ENCODE measurements around the gene CLCC1.
"Not testable (repeated sequence)": the region's sequence is repeated elsewhere in the genome, so short reads cannot be mapped to it uniquely, and the experiment has no call there.

Gene CLCC1

GRCh38 chr1:108963052-108963686, at the start of gene CLCC1:
TSS of gene CLCC1 (minus strand) at chr1:108963484. CDS start at chr1:108950437, 13,047 bp downstream.
- DNase-seq (ENCODE audit: low read depth in 2 of 2): peak; percentile 80 to 90

- no peak for DNase-seq (ENCODE audit: low read depth in 2 of 2)
Observed at GRCh38 chr1:109011335-109011734, 48.1 kb upstream of the CLCC1 start.

GRCh38 chr1:108996622-108997021, 33.3 kb upstream of the CLCC1 start:
- DNase-seq (ENCODE audit: low read depth in 2 of 2): not testable (repeated sequence)

DNA sequence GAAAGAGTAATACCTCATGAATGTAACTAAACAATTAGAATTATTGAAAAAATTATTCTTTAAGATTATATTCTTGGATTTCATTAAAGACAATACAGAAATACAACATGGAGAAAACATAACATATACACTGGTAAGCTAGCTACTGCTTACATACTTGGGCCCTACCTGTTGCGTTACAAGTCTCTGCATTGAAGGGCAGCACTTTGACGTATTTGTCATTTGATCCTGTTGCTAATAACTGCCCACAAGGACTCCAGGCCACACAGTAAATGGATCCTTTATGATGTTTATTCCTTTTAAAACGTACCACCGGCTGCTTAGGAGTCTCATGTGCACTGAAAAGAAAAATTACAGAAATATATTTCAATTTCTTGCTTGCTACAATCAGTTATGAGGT, 19.8 kb upstream of the CLCC1 start:
- no peak for DNase-seq (ENCODE audit: low read depth in 2 of 2)

- no peak for DNase-seq (ENCODE audit: low read depth in 2 of 2)
Observed at GRCh38 chr1:108976658-108977057, 13.4 kb upstream of the CLCC1 start.

GRCh38 chr1:108972951-108973350, 9.7 kb upstream of the CLCC1 start:
- no peak for DNase-seq (ENCODE audit: low read depth in 2 of 2)

DNA sequence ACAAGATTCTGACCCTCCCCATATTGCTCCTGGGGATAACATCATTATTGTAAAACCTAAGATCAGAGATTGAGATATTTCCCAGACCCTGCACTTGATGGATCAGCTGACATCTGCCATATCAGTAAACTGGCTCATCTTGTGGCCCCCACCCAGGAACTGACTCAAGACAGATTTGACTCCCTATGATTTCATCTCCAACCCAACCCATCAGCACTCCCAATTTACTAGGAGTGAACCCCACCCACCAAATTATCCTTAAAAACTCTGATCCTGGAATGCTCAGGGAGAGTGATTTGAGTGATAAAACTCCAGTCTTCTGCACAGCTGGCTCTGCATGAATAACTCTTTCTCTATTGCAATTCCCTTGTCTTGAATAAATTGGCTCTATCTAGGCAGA, 6.1 kb upstream of the CLCC1 start:
- no peak for DNase-seq (ENCODE audit: low read depth in 2 of 2)

- peak in 1 of 2 experiments; percentile 8 for DNase-seq (ENCODE audit: low read depth in 2 of 2)
Observed at GRCh38 chr1:108962681-108963051, 618 bp downstream of the CLCC1 start.

GRCh38 chr1:108961752-108962486, 1.4 kb downstream of the CLCC1 start:
- no peak for DNase-seq (ENCODE audit: low read depth in 2 of 2)

GRCh38 chr1:108961198-108961597, 2.1 kb downstream of the CLCC1 start:
- DNase-seq (ENCODE audit: low read depth in 2 of 2): no peak

GRCh38 chr1:108960719-108961118, 2.6 kb downstream of the CLCC1 start:
- no peak for DNase-seq (ENCODE audit: low read depth in 2 of 2)

DNA sequence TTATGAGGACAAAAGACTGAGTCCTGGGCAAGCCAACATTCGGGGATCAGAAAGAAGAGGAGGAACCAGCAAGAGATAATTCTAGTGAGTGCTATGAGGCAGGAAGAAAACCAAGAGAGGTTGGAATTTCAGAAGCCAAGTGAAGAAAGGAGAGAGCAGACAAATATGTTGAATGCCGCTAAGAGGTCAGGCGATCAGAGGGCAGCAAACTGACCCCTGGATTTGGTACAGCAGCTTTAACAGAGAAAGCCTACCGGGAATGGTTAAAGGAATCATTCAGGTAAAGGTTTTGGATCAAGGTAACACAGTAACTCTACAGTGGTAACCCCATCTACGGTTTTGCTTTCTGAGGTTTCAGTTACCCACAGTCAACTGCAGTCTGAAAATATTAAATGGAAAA, 5.4 kb downstream of the CLCC1 start:
- DNase-seq (ENCODE audit: low read depth in 2 of 2): no peak

DNA sequence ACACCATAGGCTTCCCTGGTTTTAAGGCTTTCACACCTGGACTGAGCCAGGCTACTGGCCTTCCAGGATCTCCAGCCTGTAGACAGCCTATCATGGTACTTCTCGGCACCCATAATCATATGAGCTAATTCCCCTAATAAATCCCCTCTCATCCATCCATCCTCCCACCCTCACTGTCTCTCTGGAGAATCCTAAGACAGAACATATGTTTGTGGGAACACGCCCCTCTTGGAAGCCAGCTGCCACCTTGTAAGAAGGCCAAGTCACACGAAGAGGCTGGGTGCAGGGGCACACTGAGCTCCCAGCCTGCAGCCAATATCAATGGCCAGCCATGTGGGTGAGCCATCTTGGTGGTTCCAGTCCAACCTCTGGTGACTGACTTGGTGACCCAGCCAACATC, 7.4 kb downstream of the CLCC1 start:
- no peak for DNase-seq (ENCODE audit: low read depth in 2 of 2)

DNA sequence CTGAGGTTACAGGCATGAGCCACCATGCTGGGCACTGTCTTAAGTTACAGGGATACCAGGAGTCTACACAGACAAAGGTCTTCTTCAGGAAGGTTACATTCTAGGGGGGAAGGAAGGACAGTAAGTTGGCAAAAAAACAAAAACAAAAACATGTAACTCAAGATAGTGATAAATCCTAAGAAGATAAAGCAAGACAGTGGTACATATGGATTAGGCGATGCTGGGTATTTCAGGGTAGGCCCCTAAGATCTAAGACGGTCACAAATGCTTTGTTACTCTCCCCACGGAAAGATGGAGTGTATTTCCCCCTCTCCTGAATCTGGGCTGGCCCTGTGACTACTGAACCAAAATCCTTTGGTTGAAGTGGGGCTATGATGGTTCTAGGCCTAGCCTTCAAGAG, 8.2 kb downstream of the CLCC1 start:
- DNase-seq (ENCODE audit: low read depth in 2 of 2): no peak

DNA sequence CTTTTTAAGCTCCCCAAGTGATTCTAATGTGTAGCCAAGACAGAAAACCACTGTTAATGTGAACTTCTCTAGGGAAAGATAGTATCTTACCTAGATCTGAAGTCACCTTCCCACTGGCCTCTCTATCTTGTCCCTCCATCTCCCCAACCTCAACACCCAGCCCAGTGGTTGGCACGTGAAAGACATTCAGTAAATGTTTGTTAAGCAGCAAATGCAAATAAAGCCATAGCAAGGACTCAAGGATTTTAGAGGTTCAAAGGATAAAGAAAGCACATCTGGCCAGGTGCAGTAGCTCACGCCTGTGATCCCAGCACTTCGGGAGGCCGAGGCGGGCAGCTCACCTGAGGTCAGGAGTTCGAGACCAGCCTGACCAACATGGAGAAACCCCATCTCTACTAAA, 9.8 kb downstream of the CLCC1 start:
- DNase-seq (ENCODE audit: low read depth in 2 of 2): no peak

DNA sequence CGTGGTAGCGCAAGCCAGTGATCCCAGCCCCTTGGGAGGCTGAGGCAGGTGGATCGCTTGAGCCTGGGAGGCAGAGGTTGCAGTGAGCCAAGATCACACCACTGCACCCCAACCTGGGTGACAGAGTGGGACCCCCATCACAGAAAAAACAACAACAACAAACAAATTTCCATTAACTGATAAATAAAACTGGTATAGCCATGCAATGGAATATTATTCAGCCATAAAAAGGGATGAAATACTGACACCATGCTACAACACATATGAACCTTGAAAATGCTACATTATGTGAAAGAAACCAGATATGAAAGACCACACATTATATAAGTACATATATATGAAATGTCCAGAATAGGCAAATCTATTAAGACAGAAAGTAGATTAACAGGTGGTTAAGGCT, 12.0 kb downstream of the CLCC1 start:
- no peak for DNase-seq (ENCODE audit: low read depth in 2 of 2)

DNA sequence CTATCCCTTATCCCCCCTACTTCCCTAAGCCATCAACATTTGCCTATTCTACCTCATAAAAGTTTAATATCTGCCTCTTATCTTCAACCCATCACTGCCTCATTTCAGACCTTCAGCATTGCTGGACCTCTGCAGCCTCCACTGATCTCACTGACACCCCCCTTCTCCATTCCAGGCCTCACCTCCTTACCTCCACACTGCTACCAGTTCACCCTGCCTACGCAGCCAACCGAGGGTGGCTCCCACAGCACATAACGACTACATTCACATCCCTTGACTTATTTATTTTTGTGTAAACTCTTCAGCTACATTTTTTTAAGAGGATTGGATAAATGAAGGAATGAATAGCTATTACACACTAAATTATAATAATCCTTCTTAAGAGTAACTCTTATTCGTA, 14.2 kb downstream of the CLCC1 start:
- no peak for DNase-seq (ENCODE audit: low read depth in 2 of 2)

DNA sequence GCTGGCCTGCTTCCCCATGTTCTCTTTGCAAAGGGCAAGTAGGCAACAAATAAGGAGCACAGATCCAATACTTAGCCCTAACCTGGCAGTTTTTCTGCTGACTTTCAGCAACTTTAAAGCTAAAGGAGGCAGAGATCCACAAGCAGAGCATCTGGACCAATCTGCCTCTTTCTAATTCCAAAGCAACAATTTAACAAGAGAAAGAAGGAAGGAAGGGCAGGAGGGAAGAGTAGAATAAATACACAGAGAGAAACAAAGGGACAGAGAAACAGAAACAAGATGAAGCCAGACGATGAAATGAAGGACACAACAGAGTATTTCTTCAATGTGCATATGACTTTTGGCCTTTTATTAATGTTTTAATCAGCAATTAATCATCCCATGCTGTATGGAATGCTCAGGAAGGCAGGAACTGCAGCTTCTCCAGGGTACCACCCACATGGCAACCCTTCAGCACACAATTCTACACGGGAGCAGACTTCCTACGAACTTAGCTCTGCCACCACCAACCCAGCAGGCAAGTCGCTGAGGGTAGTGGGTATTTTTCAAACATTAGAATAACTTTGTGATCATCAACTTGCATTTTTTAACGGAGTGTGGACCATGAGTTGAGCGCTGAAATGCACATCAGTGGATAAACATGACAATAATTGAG, 15.3 kb downstream of the CLCC1 start:
- no peak for DNase-seq (ENCODE audit: low read depth in 2 of 2)

- DNase-seq (ENCODE audit: low read depth in 2 of 2): no peak
Observed at GRCh38 chr1:108936170-108936569, 27.1 kb downstream of the CLCC1 start.

DNA sequence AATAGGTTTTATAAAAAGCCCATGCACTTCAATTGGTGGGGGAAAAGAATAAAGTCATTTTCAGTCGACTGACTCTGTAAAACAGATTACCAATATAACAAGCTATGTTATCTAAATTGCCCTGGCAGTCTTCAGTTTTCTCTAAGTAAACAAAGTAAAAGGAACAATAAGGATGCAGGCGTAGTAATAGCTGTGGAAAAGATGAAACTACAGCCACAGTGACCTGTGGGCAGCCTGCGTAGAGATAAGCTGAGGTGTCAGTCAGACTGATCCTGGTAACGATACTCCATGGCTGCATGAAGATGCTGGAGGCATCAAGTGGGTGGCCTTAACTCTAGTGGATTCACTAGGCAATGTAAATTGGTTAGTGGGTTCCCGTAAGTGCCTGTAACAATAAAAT, 29.3 kb downstream of the CLCC1 start:
- no peak for DNase-seq (ENCODE audit: low read depth in 2 of 2)

- DNase-seq (ENCODE audit: low read depth in 2 of 2): not testable (repeated sequence)
Observed at GRCh38 chr1:108927565-108927964, 35.7 kb downstream of the CLCC1 start.

DNA sequence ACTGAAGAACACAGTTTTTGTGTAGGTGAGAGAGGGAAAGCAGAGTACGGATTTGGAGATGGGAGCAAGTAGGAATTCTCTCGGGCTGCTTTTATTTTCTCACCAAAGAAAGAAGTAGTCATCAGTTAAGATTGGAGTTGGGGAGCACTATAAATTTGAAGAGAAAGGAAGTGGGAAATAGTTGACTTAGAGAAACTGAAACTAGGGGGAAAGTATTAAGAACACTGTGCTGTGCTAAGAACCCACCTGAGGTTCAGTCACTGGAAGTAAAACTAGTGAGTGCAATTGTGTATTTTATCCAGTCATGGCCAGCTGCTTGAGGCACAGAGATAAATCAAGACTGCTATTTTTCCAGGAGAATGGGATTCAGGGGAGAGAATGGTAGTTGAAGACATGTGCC, 37.4 kb downstream of the CLCC1 start:
- DNase-seq (ENCODE audit: low read depth in 2 of 2): no peak

GRCh38 chr1:108916788-108917187, 46.5 kb downstream of the CLCC1 start:
- no peak for DNase-seq (ENCODE audit: low read depth in 2 of 2)

All from stimulated activated CD4-positive, alpha-beta T cell treated with anti-CD3 and anti-CD28 coated beads, Interleukin-12 subunit alpha, Interleukin-12 subunit beta, amount 100 ng/mL, for 24 hours (primary cell).